ENCODE data around the gene CNTNAP2. TPM values are rescaled to one million over a fixed set of nuclear protein-coding genes. Genes with fewer than 3 reads are reported as not detected.

The CNTNAP2 gene
- total and polyA plus RNA-seq, 8 donors: 0.94 to 42.5 (median 38.6) TPM

DNA sequence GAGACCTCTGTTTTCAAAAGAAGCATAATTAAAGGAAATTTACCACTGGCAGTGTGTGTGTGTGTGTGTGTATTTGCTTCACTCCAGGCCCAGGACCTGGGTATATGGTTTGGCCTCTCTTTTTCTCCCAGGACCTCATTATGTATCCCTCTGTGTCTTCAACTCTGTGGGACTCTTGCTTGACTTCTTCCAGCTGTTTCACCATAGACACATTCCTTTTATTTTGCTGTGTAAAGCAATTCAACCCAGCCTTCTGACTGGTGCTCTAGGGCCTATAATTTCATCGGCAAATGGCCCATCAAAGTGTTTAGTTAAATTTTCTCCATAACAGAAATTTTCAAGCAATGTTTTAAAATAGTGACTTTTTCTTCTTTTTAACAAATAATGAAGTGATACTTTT, 954.3 kb downstream of the CNTNAP2 start:
- Histone ChIP-seq H3K9me3 (peaks cover 0 to 3% of the 10 kb centered on the region in 2 donors), H3K27me3 (no peaks in the 10 kb centered on the region)
- DNase-seq: peak in 2 of 4 donors; percentile 15 to 18

DNA sequence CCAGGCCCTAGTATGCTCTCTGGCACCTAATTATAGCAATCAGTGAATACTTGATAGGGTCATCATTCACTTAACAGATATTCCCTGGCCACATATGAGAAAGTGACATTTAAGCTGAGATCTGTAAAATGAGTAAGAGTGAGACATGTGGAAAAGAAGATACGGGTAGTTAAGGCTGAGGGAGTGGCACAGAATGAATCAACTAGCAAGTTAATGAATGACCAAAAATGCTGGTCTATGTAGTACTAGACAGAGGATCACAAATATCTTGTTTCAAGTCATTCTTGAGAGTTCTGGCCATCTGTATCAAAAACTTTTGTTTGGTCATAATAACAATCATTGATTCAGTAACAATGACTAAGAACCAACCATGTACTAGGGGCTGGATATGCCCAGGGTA, 954.9 kb downstream of the CNTNAP2 start:
- ATAC-seq: no peak
- no peak overlapping the region for H3K4me3 ChIP-seq
- H3K4me1 ChIP-seq: no peaks in the 10 kb centered on the region
- peaks cover 0 to 2% of the 10 kb centered on the region in 2 donors for H3K9me3 ChIP-seq
- intact Hi-C loops (cut with DNase I): no loop called here
- H3K36me3 ChIP-seq: no peaks in the 10 kb centered on the region
- no peak for DNase-seq
- H3K27me3 ChIP-seq: no peaks in the 10 kb centered on the region
- no peak overlapping the region for H3K27ac ChIP-seq
- TF ChIP-seq, protein P1, sequence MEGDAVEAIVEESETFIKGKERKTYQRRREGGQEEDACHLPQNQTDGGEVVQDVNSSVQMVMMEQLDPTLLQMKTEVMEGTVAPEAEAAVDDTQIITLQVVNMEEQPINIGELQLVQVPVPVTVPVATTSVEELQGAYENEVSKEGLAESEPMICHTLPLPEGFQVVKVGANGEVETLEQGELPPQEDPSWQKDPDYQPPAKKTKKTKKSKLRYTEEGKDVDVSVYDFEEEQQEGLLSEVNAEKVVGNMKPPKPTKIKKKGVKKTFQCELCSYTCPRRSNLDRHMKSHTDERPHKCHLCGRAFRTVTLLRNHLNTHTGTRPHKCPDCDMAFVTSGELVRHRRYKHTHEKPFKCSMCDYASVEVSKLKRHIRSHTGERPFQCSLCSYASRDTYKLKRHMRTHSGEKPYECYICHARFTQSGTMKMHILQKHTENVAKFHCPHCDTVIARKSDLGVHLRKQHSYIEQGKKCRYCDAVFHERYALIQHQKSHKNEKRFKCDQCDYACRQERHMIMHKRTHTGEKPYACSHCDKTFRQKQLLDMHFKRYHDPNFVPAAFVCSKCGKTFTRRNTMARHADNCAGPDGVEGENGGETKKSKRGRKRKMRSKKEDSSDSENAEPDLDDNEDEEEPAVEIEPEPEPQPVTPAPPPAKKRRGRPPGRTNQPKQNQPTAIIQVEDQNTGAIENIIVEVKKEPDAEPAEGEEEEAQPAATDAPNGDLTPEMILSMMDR (IDR thresholded peaks at IDR 0.05): no peak

More for the DNA sequence above, 954.3 kb downstream of the CNTNAP2 start:
- intact Hi-C loops (cut with DNase I): no loop called here
- TF ChIP-seq, protein P1 (IDR thresholded peaks at IDR 0.05): no peak
- Histone ChIP-seq H3K4me3 (no peak overlapping the region), H3K27ac (no peak overlapping the region), H3K4me1 (no peaks in the 10 kb centered on the region), H3K36me3 (no peaks in the 10 kb centered on the region)
- ATAC-seq: no peak

DNA sequence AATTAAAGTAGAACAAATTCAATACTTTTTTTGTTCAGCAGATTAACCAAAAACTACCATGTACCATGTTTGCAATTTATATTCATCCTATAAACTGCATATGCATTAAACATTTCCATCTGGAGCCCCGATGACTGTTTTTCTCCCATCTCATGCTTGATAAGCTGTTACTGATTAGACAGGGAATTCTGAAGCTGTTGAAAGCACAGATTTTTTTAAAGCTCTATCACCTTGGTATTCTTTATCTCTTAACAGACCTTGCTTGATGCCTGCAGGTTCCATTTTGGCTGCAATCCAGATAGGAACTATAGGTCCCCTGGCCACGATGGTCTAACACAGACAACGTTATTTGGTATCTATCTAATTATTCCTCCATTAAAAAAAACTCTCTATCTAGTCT, 961.7 kb downstream of the CNTNAP2 start:
- H3K36me3 ChIP-seq: no peaks in the 10 kb centered on the region
- no peak for ATAC-seq
- H3K27ac ChIP-seq: no peak overlapping the region
- no peaks in the 10 kb centered on the region for H3K27me3 ChIP-seq
- intact Hi-C loops (cut with DNase I): no loop called here
- peaks cover 0 to 2% of the 10 kb centered on the region in 2 donors for H3K9me3 ChIP-seq
- no peak for DNase-seq
- no peaks in the 10 kb centered on the region for H3K4me1 ChIP-seq
- H3K4me3 ChIP-seq: no peak overlapping the region
- TF ChIP-seq, protein P1 (IDR thresholded peaks at IDR 0.05): no peak

DNA sequence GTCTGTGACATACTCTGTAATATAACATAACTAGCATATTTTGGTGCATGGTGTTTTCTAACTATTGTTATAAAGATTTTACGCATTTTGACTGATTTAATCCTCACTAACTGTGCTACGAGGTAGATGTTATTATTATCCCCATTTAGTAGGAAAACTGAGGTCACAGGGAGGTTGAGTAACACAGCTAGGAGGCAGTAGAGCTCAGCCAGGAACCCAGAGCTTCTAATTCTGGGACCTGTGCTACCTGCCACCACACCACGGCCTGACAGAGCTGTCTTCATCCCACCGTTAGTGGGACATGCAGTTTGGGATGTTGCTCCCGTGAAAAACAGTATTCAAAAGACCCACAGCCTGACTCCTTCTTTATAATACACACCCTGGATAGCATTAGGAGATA, 962.5 kb downstream of the CNTNAP2 start:
- intact Hi-C loops (cut with DNase I): no loop called here
- no peak for ATAC-seq
- TF ChIP-seq, protein P1 (IDR thresholded peaks at IDR 0.05): no peak

DNA sequence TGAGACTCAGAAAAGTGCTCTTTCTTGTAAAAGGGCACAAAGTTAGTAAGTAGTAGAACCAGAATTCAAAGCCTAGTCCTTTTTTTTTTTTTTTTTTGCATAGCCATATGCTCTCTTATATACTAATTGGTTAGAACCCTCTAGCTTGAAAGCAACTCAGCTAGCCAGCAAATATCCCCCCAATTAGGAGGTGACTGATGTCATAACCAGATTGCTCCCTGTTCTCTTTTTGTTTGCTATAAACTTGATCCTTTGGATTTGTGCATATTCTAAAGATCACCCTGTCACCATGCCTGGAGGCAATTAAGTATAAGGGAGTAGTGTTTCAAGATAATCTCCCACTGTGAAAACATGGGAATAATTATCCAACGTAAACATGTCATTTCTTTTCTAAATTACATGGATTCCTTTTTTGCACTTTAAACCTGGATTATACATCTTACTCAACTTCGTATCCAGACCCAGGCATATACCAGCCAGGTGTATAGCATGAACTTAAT, 963.4 kb downstream of the CNTNAP2 start:
- no peak for ATAC-seq

More for the DNA sequence above, 962.5 kb downstream of the CNTNAP2 start:
- no peaks in the 10 kb centered on the region for H3K4me1 ChIP-seq
- H3K36me3 ChIP-seq: no peaks in the 10 kb centered on the region
- no peaks in the 10 kb centered on the region for H3K27me3 ChIP-seq
- no peak overlapping the region for H3K27ac ChIP-seq
- H3K4me3 ChIP-seq: no peak overlapping the region
- DNase-seq: no peak
- H3K9me3 ChIP-seq: peaks cover 0 to 2% of the 10 kb centered on the region in 2 donors

More for the DNA sequence above, 963.4 kb downstream of the CNTNAP2 start:
- Histone ChIP-seq H3K9me3 (peaks cover 0 to 2% of the 10 kb centered on the region in 2 donors), H3K4me3 (no peak overlapping the region), H3K36me3 (no peaks in the 10 kb centered on the region), H3K27me3 (no peaks in the 10 kb centered on the region), H3K27ac (no peak overlapping the region), H3K4me1 (no peaks in the 10 kb centered on the region)
- DNase-seq: no peak
- TF ChIP-seq, protein P1 (IDR thresholded peaks at IDR 0.05): no peak
- intact Hi-C loops (cut with DNase I): no loop called here

Measured in left lung (tissue), 10 donors.